Neural progenitor cell (in vitro differentiated cells): ENCODE results near the gene RORB. TPM values are rescaled to one million over a fixed set of nuclear protein-coding genes. Genes with fewer than 3 reads are reported as not detected.

Experiments
- DNase-seq: peaks from one replicate; pipeline ENCODE4 v3.0.0-alpha.2; 2016; ENCODE audit warnings: low spot score
- H2AFZ ChIP-seq: fragments of 200-600 bp; sonication (generic); replicated peaks from 2 replicates; pipeline ENCODE4 v1.6.1; 2016; ENCODE audit warnings: antibody characterized with exemption
- H3F3A ChIP-seq: fragments of 200-600 bp; sonication (generic); 2 replicates; pipeline ENCODE4 v1.6.1; 2016; ENCODE audit warnings: antibody characterized with exemption, low read depth
- H3K27ac ChIP-seq: fragments of 200-600 bp; sonication (generic); 2 replicates; pipeline ENCODE4 v1.5.1; 2016; ENCODE audit warnings: mild to moderate bottlenecking
- H3K27me3 ChIP-seq: fragments of 200-600 bp; sonication (generic); 2 replicates; pipeline ENCODE4 v1.6.1; 2016; ENCODE audit warnings: mild to moderate bottlenecking, moderate library complexity
- H3K36me3 ChIP-seq: fragments of 200-600 bp; sonication (generic); 2 replicates; pipeline ENCODE4 v1.5.1; 2016
- H3K4me1 ChIP-seq: fragments of 200-600 bp; sonication (generic); 2 replicates; pipeline ENCODE4 v1.6.1; 2016; ENCODE audit warnings: mixed run types
- H3K4me2 ChIP-seq: fragments of 200-600 bp; sonication (generic); 2 replicates; pipeline ENCODE4 v1.6.1; 2016
- H3K4me3 ChIP-seq: fragments of 200-600 bp; sonication (generic); 2 replicates; pipeline ENCODE4 v1.5.1; 2016
- H3K79me2 ChIP-seq: fragments of 200-600 bp; sonication (generic); 2 replicates; pipeline ENCODE4 v1.6.1; 2016; ENCODE audit warnings: low read depth
- H3K9ac ChIP-seq: fragments of 200-600 bp; sonication (generic); 2 replicates; pipeline ENCODE4 v1.6.1; 2016
- H3K9me3 ChIP-seq: fragments of 200-600 bp; sonication (generic); 2 replicates; pipeline ENCODE4 v1.5.1; 2016; ENCODE audit warnings: low read depth
- H4K20me1 ChIP-seq: fragments of 200-600 bp; sonication (generic); 2 replicates; pipeline ENCODE4 v1.6.1; 2016; ENCODE audit warnings: low read depth
- H3K27ac Mint-ChIP-seq: 3 replicates; pipeline ENCODE4 v1.8.0; 2021; ENCODE audit warnings: mixed read lengths
- H3K27me3 Mint-ChIP-seq: 2 replicates; pipeline ENCODE4 v1.8.0; 2022; ENCODE audit warnings: low read depth, mild to moderate bottlenecking, inconsistent platforms, moderate library complexity, mixed read lengths; ENCODE audit not compliant: insufficient read depth
- H3K36me3 Mint-ChIP-seq: 3 replicates; pipeline ENCODE4 v1.8.0; 2021; ENCODE audit warnings: mixed read lengths
- H3K4me1 Mint-ChIP-seq: 3 replicates; pipeline ENCODE4 v1.8.0; 2021; ENCODE audit warnings: mixed read lengths
- H3K4me3 Mint-ChIP-seq: 3 replicates; pipeline ENCODE4 v1.8.0; 2021; ENCODE audit warnings: mild to moderate bottlenecking, moderate library complexity, mixed read lengths
- H3K9me3 Mint-ChIP-seq: 3 replicates; pipeline ENCODE4 v1.8.0; 2020; ENCODE audit warnings: mixed read lengths
- CTCF ChIP-seq: fragments of 200-600 bp; sonication (generic); IDR thresholded peaks from 2 replicates; pipeline ENCODE4 v1.5.1; 2017; ENCODE audit warnings: antibody characterized with exemption, mild to moderate bottlenecking
- EZH2 ChIP-seq: fragments of 200-600 bp; sonication (generic); IDR thresholded peaks from 2 replicates; pipeline ENCODE4 v1.6.1; 2017; ENCODE audit warnings: antibody characterized with exemption, mild to moderate bottlenecking, moderate library complexity
- EZH2phosphoT487 ChIP-seq: fragments of 200-600 bp; sonication (generic); IDR thresholded peaks from 2 replicates; pipeline ENCODE4 v1.6.1; 2017; ENCODE audit warnings: antibody characterized with exemption
- total RNA-seq: library from RNA; depleted of rRNA; stranded (reverse); fragments of >200 nt; gene quantifications from 2 replicates; pipeline ENCODE4 v1.2.3, GENCODE V29; 2015; ENCODE audit warnings: low replicate concordance

RORB gene
- total RNA-seq, 1 donor from 2014 or later = 4.2 TPM

DNA sequence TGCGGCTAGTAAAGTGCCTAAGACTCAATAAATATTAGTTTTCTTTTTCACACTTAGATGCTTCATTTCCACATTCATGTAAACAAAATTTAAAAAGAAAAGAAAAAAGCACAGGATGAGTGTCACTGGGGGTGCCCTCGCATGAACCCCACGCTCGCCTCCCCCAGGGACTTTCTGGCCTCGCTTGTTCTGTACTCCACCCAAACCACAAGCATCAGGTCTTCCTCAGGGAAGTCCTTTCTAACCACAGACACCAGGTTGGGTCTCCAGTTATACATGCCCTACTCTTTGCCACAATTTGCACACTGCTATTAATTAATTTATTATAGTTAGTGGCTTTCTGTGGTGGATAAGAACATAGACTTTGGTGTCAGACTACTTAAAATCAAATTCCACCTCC, 92.4 kb downstream of the RORB start:
- H2AFZ ChIP-seq = no peak overlapping the region
- H3K36me3 ChIP-seq = no peaks in the 10 kb centered on the region
- H3K27ac Mint-ChIP-seq = no peak overlapping the region
- H3K27ac ChIP-seq = no peak overlapping the region
- no peak overlapping the region for H3K4me3 Mint-ChIP-seq
- TF ChIP-seq CTCF (no peak), EZH2phosphoT487 (no peak), EZH2 (no peak)
- no peak overlapping the region for H3K9ac ChIP-seq
- no peaks in the 10 kb centered on the region for H3K27me3 ChIP-seq
- no peaks in the 10 kb centered on the region for H3K9me3 ChIP-seq
- no peaks in the 10 kb centered on the region for H3K27me3 Mint-ChIP-seq
- no peaks in the 10 kb centered on the region for H3F3A ChIP-seq
- no peaks in the 10 kb centered on the region for H3K9me3 Mint-ChIP-seq
- no peaks in the 10 kb centered on the region for H3K4me1 ChIP-seq
- no peaks in the 10 kb centered on the region for H3K4me1 Mint-ChIP-seq
- H4K20me1 ChIP-seq = no peaks in the 10 kb centered on the region
- H3K4me3 ChIP-seq = no peak overlapping the region
- H3K79me2 ChIP-seq = no peaks in the 10 kb centered on the region
- DNase-seq = no peak
- H3K4me2 ChIP-seq = no peak overlapping the region
- no peaks in the 10 kb centered on the region for H3K36me3 Mint-ChIP-seq

GRCh38 chr9:74595286-74595685, 98.2 kb downstream of the RORB start:
- H3F3A ChIP-seq = no peaks in the 10 kb centered on the region
- no peaks in the 10 kb centered on the region for H3K27me3 ChIP-seq
- no peak overlapping the region for H3K27ac Mint-ChIP-seq
- no peak overlapping the region for H3K4me2 ChIP-seq
- no peak overlapping the region for H2AFZ ChIP-seq
- H3K4me1 Mint-ChIP-seq = no peaks in the 10 kb centered on the region
- peak; percentile 11 for DNase-seq
- no peaks in the 10 kb centered on the region for H4K20me1 ChIP-seq
- peaks cover 6% of the 10 kb centered on the region for H3K4me1 ChIP-seq
- H3K9ac ChIP-seq = no peak overlapping the region
- no peak overlapping the region for H3K4me3 ChIP-seq
- no peaks in the 10 kb centered on the region for H3K9me3 Mint-ChIP-seq
- H3K27ac ChIP-seq = no peak overlapping the region
- TF ChIP-seq EZH2 = no peak
- no peak for TF ChIP-seq EZH2phosphoT487
- TF ChIP-seq CTCF = no peak
- no peaks in the 10 kb centered on the region for H3K36me3 Mint-ChIP-seq
- H3K27me3 Mint-ChIP-seq = peaks cover 2% of the 10 kb centered on the region
- no peaks in the 10 kb centered on the region for H3K79me2 ChIP-seq
- no peaks in the 10 kb centered on the region for H3K36me3 ChIP-seq
- H3K9me3 ChIP-seq = no peaks in the 10 kb centered on the region
- H3K4me3 Mint-ChIP-seq = no peak overlapping the region

DNA sequence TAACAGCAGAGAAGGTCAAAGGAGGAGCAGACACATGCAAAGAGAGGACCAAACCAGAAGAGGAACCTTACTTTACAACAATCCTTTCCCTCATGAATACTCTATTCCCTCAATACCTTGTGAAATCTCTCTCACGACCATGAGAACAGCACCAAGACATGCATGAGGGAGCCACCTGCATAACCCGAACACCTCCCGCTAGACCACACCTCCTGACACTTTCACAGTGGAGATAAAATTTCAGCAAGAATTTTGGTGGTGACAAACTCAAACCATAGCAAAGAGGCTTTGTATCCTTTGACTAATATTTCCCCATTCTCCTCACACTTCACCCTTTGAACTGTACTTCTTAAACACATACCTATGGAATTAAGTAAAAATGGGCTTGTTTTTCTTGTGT, 101.7 kb downstream of the RORB start:
- no peaks in the 10 kb centered on the region for H3K36me3 Mint-ChIP-seq
- Histone ChIP-seq H3K9ac (no peak overlapping the region), H3K9me3 (no peaks in the 10 kb centered on the region), H3K27ac (no peak overlapping the region), H3K4me3 (no peak overlapping the region), H2AFZ (no peak overlapping the region), H3K36me3 (no peaks in the 10 kb centered on the region), H3K4me1 (peaks cover 6% of the 10 kb centered on the region), H4K20me1 (no peaks in the 10 kb centered on the region), H3F3A (no peaks in the 10 kb centered on the region), H3K4me2 (no peak overlapping the region), H3K79me2 (no peaks in the 10 kb centered on the region), H3K27me3 (no peaks in the 10 kb centered on the region)
- no peak overlapping the region for H3K27ac Mint-ChIP-seq
- H3K27me3 Mint-ChIP-seq = peaks cover 3% of the 10 kb centered on the region
- no peak for DNase-seq
- no peaks in the 10 kb centered on the region for H3K4me1 Mint-ChIP-seq
- no peaks in the 10 kb centered on the region for H3K9me3 Mint-ChIP-seq
- H3K4me3 Mint-ChIP-seq = no peak overlapping the region
- TF ChIP-seq CTCF (no peak), EZH2 (no peak), EZH2phosphoT487 (no peak)
